HL-60 (cell line): ENCODE results near the gene KLF5.

ENCODE experiments used
- CTCF ChIP-seq: IDR thresholded peaks from one replicate; pipeline ENCODE4 v1.5.1; 2011; ENCODE audit warnings: low read length, control low read depth, inconsistent platforms; ENCODE audit not compliant: insufficient read depth
- GABPA ChIP-seq: IDR thresholded peaks from 2 replicates; pipeline ENCODE4 v1.6.1; 2012; ENCODE audit warnings: low read depth
- POLR2AphosphoS5 ChIP-seq: IDR thresholded peaks from 2 replicates; pipeline ENCODE4 v1.6.1; 2012; ENCODE audit warnings: low read depth
- SPI1 ChIP-seq: IDR thresholded peaks from 2 replicates; pipeline ENCODE4 v1.6.1; 2012; ENCODE audit warnings: low read depth, mild to moderate bottlenecking, borderline replicate concordance
- TF ChIP-seq, protein P1 (sequence below): IDR thresholded peaks from 2 replicates; pipeline ENCODE4 v1.6.1; 2012; ENCODE audit warnings: low read depth; ENCODE audit not compliant: insufficient replicate concordance

DNA sequence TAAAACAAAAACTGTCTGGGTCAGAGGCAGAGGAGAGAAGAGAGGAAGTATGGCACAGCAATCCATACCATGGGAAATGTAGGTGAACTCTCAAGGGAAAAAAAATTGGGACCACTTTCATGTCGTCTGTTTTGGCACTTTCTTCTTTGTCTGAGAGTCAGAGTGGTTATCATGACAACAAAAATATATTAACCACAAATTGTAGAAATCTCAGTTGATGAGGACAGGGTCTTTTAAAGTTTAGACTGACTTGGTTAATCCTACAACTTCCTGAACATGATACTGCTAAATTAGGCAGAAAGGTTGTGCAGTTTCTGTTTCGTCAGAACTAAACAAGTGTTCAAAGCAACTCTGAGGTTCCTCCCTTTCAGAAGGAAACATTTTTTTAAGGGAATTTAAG is 15.2 kb downstream of the KLF5 start:
- no peak for TF ChIP-seq CTCF
- TF ChIP-seq, protein P1, sequence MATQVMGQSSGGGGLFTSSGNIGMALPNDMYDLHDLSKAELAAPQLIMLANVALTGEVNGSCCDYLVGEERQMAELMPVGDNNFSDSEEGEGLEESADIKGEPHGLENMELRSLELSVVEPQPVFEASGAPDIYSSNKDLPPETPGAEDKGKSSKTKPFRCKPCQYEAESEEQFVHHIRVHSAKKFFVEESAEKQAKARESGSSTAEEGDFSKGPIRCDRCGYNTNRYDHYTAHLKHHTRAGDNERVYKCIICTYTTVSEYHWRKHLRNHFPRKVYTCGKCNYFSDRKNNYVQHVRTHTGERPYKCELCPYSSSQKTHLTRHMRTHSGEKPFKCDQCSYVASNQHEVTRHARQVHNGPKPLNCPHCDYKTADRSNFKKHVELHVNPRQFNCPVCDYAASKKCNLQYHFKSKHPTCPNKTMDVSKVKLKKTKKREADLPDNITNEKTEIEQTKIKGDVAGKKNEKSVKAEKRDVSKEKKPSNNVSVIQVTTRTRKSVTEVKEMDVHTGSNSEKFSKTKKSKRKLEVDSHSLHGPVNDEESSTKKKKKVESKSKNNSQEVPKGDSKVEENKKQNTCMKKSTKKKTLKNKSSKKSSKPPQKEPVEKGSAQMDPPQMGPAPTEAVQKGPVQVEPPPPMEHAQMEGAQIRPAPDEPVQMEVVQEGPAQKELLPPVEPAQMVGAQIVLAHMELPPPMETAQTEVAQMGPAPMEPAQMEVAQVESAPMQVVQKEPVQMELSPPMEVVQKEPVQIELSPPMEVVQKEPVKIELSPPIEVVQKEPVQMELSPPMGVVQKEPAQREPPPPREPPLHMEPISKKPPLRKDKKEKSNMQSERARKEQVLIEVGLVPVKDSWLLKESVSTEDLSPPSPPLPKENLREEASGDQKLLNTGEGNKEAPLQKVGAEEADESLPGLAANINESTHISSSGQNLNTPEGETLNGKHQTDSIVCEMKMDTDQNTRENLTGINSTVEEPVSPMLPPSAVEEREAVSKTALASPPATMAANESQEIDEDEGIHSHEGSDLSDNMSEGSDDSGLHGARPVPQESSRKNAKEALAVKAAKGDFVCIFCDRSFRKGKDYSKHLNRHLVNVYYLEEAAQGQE: no peak
- TF ChIP-seq SPI1: no peak; the same call in 1 of the 2 replicates
- no peak for TF ChIP-seq POLR2AphosphoS5
- TF ChIP-seq GABPA: no peak
